ENCODE data around the gene CDK14. TPM values are rescaled to one million over a fixed set of nuclear protein-coding genes. Genes with fewer than 3 reads are reported as not detected.

CDK14 gene
- total RNA-seq, 1 donor from 2014 or later, result 131 TPM

DNA sequence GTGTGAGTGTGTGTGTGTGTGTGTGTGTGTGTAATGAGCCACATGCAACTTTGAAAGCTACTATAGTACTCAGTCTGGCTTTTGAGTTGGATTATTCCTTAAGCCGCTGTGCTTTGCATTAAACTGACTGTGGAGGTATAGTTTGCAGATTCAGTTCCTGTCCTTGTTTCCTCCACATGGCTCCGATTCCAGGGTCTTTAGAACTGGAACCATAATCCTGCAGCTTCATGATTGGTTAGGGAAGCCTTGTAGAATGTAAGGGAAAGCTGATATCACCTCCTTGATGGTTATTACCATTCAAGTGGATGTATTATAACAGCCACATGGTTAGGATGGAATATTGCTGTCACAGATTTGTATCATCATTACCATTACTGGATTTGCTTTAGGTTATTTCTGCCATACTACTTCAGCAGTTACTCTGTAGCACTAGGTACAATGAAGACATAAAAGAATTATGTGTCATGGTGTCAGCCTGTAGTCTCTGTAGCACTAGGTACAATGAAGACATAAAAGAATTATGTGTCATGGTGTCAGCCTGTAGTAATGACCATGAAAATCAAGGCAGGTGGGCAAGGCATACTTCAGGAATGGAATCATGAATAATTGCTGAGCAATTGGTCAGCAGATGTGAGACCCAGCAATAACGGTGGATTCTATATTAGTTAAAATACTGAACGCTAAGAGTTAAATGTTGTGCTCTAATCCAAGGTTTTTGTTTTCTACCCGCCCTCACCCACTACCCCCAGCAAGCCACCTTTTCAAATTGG lies 393.1 kb downstream of the CDK14 start:
- TF ChIP-seq, protein P1, sequence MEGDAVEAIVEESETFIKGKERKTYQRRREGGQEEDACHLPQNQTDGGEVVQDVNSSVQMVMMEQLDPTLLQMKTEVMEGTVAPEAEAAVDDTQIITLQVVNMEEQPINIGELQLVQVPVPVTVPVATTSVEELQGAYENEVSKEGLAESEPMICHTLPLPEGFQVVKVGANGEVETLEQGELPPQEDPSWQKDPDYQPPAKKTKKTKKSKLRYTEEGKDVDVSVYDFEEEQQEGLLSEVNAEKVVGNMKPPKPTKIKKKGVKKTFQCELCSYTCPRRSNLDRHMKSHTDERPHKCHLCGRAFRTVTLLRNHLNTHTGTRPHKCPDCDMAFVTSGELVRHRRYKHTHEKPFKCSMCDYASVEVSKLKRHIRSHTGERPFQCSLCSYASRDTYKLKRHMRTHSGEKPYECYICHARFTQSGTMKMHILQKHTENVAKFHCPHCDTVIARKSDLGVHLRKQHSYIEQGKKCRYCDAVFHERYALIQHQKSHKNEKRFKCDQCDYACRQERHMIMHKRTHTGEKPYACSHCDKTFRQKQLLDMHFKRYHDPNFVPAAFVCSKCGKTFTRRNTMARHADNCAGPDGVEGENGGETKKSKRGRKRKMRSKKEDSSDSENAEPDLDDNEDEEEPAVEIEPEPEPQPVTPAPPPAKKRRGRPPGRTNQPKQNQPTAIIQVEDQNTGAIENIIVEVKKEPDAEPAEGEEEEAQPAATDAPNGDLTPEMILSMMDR (IDR thresholded peaks at IDR 0.05), result no peak
- Mint-ChIP-seq H3K27ac (ENCODE audit: unreplicated experiment) (no peak overlapping the region), H3K9me3 (ENCODE audit: unreplicated experiment) (no peaks in the 10 kb centered on the region), H3K4me3 (ENCODE audit: unreplicated experiment) (no peak overlapping the region), H3K27me3 (ENCODE audit: unreplicated experiment) (no peaks in the 10 kb centered on the region), H3K36me3 (ENCODE audit: unreplicated experiment) (peaks cover 30% of the 10 kb centered on the region), H3K4me1 (ENCODE audit: unreplicated experiment) (peaks cover 3% of the 10 kb centered on the region)
- DNase-seq (ENCODE audit: extremely low spot score, unreplicated experiment), result no peak

DNA sequence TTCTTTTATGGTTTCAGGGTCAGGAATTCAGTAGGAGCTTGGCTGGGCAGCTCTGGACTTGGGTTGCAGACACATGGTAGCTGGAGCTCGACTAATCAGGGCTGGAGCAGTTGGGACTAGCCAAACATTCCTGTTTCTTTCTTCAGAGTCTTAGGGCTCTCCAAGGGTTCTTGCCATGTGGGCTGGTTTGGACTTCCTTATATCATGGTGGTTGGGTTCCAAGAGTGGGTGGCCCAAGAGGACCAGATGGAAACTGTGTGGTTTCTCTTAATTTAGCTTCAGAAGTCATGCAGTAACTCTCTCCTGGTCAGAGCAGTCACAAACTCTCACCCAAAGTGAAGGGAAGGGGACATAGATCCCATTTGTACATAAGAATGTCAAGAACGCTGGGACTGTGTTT lies 398.0 kb downstream of the CDK14 start:
- Mint-ChIP-seq H3K36me3 (ENCODE audit: unreplicated experiment) (peaks cover 37% of the 10 kb centered on the region), H3K27me3 (ENCODE audit: unreplicated experiment) (no peaks in the 10 kb centered on the region), H3K9me3 (ENCODE audit: unreplicated experiment) (no peaks in the 10 kb centered on the region), H3K27ac (ENCODE audit: unreplicated experiment) (no peak overlapping the region), H3K4me3 (ENCODE audit: unreplicated experiment) (no peak overlapping the region), H3K4me1 (ENCODE audit: unreplicated experiment) (no peaks in the 10 kb centered on the region)
- no peak for DNase-seq (ENCODE audit: extremely low spot score, unreplicated experiment)
- TF ChIP-seq, protein P1 (IDR thresholded peaks at IDR 0.05), result no peak

DNA sequence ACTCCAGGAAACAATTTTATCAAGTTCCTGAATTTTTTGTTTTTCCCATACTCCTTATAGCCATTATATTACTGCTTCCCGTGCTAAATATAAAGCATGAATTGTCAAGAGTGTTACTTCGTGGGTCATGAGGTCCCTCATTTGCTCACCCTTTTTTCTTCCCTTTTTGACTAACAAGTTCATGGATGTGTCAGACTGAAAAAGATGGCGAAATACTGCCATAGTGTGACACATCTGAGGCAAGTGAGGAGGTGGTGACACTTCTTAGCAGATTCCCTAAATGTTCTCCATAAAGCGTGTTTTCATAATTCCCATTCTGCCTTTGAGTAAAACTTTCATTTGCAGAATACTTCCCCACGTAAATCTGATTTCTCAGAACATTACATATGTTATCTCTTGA lies 398.5 kb downstream of the CDK14 start:
- no peak overlapping the region for H3K4me3 Mint-ChIP-seq (ENCODE audit: unreplicated experiment)
- H3K4me1 Mint-ChIP-seq (ENCODE audit: unreplicated experiment), result no peaks in the 10 kb centered on the region
- DNase-seq (ENCODE audit: extremely low spot score, unreplicated experiment), result no peak
- TF ChIP-seq, protein P1 (IDR thresholded peaks at IDR 0.05), result no peak
- no peaks in the 10 kb centered on the region for H3K9me3 Mint-ChIP-seq (ENCODE audit: unreplicated experiment)
- H3K36me3 Mint-ChIP-seq (ENCODE audit: unreplicated experiment), result peaks cover 37% of the 10 kb centered on the region
- H3K27me3 Mint-ChIP-seq (ENCODE audit: unreplicated experiment), result no peaks in the 10 kb centered on the region
- H3K27ac Mint-ChIP-seq (ENCODE audit: unreplicated experiment), result no peak overlapping the region

DNA sequence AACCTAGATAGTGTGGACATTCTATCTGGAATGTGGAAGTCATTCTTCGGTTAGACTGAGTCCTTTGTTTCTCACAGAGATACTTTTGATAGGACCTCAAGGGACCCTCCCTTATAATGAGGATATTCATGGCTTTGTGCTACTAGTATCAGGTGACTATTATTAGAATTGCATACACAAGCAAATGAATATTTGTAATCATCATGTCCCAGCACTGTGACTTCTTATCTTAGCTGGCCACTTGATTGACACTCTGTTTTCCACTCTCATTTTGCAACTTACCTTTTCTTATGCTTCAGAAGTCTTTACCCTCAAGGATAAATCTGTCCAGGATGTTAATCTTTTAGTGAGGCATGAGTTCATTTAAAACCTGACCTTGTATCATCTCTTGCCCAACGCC lies 399.9 kb downstream of the CDK14 start:
- TF ChIP-seq, protein P1 (IDR thresholded peaks at IDR 0.05), result no peak
- no peaks in the 10 kb centered on the region for H3K9me3 Mint-ChIP-seq (ENCODE audit: unreplicated experiment)
- no peak for DNase-seq (ENCODE audit: extremely low spot score, unreplicated experiment)
- H3K36me3 Mint-ChIP-seq (ENCODE audit: unreplicated experiment), result peaks cover 30% of the 10 kb centered on the region
- no peak overlapping the region for H3K27ac Mint-ChIP-seq (ENCODE audit: unreplicated experiment)
- H3K27me3 Mint-ChIP-seq (ENCODE audit: unreplicated experiment), result no peaks in the 10 kb centered on the region
- H3K4me1 Mint-ChIP-seq (ENCODE audit: unreplicated experiment), result peaks cover 13% of the 10 kb centered on the region
- no peak overlapping the region for H3K4me3 Mint-ChIP-seq (ENCODE audit: unreplicated experiment)

DNA sequence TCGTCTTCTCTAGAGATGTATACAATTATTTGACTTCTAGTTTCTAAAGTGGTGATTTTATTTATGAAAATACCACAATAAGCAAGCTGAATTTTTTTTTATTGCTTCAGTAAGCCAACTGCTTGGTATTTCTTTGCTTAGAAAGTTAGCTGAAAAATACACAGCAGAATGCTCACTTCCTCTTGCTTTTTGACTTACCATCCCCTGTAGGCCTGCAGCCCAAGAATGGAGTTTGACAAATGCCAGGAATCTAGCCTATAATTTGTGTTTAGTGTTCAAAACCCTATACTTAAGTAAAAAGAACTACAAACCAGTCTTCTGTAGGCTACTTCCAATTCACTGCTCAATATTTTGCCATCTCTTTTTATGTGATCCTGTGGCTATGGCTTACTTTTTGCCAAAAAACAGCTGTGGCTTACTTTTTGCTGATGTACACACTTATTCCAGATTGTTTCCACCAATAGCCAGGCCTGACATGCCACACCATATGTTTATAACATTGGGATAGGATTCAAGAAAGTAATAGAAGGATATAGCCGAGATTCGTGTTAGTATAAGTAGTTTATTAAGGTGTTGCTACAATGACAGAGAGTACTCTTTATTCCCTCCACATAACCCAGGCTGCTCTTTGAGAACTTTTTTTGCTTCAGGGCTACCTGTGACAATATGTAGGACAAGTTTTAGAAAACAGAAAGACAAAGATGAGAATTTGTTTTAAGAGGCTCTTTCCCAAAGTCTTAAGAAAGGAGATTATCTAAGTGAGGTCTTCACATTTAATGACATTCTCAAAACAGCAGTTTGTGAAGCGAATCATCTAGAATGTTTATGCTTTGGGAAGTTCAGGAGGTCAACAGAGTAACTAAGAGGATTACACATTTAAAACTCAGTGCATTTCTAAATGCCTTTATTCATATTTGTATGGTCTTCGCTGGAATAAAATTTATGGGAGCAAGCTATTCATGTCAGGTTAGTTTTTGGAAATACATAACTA lies 404.2 kb downstream of the CDK14 start:
- Mint-ChIP-seq H3K4me1 (ENCODE audit: unreplicated experiment) (peaks cover 16% of the 10 kb centered on the region), H3K27me3 (ENCODE audit: unreplicated experiment) (no peaks in the 10 kb centered on the region), H3K27ac (ENCODE audit: unreplicated experiment) (peak overlapping the region; percentile 36), H3K36me3 (ENCODE audit: unreplicated experiment) (peaks cover 31% of the 10 kb centered on the region), H3K4me3 (ENCODE audit: unreplicated experiment) (no peak overlapping the region), H3K9me3 (ENCODE audit: unreplicated experiment) (peaks cover 14% of the 10 kb centered on the region)
- no peak for DNase-seq (ENCODE audit: extremely low spot score, unreplicated experiment)
- TF ChIP-seq, protein P1 (IDR thresholded peaks at IDR 0.05), result no peak

All from osteocyte (in vitro differentiated cells).